ENCODE measurements around the gene CPLX1. TPM values are rescaled to one million over a fixed set of nuclear protein-coding genes. Genes with fewer than 3 reads are reported as not detected.

CPLX1 gene
- total RNA-seq, 1 donor from 2014 or later, result 1.1 TPM

DNA sequence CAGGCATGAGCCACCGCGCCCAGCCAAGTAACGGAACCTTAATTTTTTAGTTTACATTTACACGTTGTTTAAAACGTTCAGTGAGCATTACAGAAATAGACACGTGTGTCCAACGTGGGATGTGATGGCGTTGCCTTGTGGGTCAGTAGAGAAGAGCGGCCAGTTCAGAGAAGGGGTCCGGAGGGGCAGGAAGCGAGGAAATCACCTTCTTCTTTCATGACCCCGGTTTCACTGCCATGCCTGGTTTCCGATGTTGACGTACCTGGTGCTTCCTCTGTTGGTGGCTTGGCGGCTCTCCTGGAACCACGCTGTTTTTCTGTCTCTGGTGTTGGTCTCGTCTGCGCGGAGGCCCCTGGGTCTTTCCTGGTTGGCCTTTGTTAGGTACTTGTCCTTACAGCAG lies 77.5 kb downstream of the CPLX1 start:
- TF ChIP-seq, protein P1, sequence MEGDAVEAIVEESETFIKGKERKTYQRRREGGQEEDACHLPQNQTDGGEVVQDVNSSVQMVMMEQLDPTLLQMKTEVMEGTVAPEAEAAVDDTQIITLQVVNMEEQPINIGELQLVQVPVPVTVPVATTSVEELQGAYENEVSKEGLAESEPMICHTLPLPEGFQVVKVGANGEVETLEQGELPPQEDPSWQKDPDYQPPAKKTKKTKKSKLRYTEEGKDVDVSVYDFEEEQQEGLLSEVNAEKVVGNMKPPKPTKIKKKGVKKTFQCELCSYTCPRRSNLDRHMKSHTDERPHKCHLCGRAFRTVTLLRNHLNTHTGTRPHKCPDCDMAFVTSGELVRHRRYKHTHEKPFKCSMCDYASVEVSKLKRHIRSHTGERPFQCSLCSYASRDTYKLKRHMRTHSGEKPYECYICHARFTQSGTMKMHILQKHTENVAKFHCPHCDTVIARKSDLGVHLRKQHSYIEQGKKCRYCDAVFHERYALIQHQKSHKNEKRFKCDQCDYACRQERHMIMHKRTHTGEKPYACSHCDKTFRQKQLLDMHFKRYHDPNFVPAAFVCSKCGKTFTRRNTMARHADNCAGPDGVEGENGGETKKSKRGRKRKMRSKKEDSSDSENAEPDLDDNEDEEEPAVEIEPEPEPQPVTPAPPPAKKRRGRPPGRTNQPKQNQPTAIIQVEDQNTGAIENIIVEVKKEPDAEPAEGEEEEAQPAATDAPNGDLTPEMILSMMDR (IDR thresholded peaks at IDR 0.05), result no peak
- H3K27ac ChIP-seq, result no peak overlapping the region
- no peaks in the 10 kb centered on the region for H3K27me3 ChIP-seq
- H3K36me3 ChIP-seq, result peaks cover 30 to 68% of the 10 kb centered on the region in 2 donors
- H3K9me3 ChIP-seq, result peaks cover 0 to 61% of the 10 kb centered on the region in 2 donors
- no peak overlapping the region for H3K4me3 ChIP-seq
- intact Hi-C loops (cut with DNase I), result no loop called here
- DNase-seq (ENCODE audit: low spot score in 2 of 2), result no peak
- no peaks in the 10 kb centered on the region for H3K4me1 ChIP-seq

DNA sequence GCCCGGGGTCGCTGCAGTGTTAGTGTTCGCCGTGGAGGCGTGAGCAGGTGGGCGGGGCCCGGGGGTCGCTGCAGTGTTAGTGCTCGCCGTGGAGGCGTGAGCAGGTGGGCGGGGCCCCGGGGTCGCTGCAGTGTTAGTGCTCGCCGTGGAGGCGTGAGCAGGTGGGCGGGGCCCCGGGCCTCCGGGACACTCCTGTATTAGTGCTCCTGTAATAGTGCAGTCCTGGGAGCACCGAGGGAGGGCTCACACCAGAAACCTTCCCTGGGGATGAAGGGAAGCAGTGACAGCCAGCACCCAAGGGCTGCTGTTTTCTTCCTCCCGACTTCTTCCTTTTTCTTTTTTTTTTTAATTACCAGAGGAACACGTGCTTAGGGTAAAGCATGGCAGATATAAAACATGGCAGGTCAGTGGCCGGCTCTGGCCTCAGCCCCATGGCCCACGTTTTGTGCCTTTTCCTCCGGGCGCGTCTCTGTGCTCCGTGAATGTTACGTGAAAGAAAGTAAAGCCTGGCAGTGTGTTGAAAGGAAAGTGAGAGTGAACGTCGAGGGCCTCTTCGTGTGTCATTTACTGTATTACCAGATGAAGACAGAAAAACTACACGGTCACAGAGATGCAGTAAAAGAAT lies 78.3 kb downstream of the CPLX1 start:
- intact Hi-C loops (cut with DNase I), result no loop called here
- H3K36me3 ChIP-seq, result peaks cover 28 to 68% of the 10 kb centered on the region in 2 donors
- H3K27me3 ChIP-seq, result no peaks in the 10 kb centered on the region
- no peaks in the 10 kb centered on the region for H3K4me1 ChIP-seq
- DNase-seq (ENCODE audit: low spot score in 2 of 2), result no peak
- TF ChIP-seq, protein P1 (IDR thresholded peaks at IDR 0.05), result no peak
- peaks cover 0 to 61% of the 10 kb centered on the region in 2 donors for H3K9me3 ChIP-seq
- H3K4me3 ChIP-seq, result no peak overlapping the region
- no peak overlapping the region for H3K27ac ChIP-seq

DNA sequence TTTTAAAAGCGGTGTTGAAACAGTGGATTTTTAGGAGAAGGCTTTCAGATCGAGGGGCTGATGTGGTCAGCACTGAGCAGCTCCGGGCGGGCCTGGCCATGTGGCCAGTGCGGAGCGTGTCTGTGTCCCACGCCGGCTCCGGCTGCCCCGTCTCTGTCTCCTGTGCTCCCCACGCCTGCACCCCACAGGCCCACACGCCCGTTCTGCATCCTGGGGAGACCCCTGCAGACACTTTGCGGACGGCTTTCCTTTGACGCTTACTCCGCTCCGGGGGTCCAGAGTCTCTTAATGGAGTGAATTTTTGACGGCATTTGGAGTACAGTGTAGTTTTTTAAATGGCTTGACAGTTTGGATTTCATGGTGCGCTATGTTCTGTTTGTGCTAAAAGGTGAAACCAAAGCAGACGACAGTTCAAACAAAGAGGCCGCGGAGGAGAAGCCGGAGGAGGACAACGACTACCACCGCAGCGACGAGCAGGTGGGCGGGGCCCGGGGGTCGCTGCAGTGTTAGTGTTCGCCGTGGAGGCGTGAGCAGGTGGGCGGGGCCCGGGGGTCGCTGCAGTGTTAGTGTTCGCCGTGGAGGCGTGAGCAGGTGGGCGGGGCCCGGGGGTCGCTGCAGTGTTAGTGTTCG lies 81.6 kb downstream of the CPLX1 start:
- intact Hi-C loops (cut with DNase I), result no loop called here
- TF ChIP-seq, protein P1 (IDR thresholded peaks at IDR 0.05), result no peak
- peaks cover 13 to 67% of the 10 kb centered on the region in 2 donors for H3K36me3 ChIP-seq
- no peak overlapping the region for H3K27ac ChIP-seq
- no peak overlapping the region for H3K4me3 ChIP-seq
- H3K9me3 ChIP-seq, result peaks cover 0 to 48% of the 10 kb centered on the region in 2 donors
- H3K27me3 ChIP-seq, result no peaks in the 10 kb centered on the region
- DNase-seq (ENCODE audit: low spot score in 2 of 2), result no peak
- no peaks in the 10 kb centered on the region for H3K4me1 ChIP-seq

DNA sequence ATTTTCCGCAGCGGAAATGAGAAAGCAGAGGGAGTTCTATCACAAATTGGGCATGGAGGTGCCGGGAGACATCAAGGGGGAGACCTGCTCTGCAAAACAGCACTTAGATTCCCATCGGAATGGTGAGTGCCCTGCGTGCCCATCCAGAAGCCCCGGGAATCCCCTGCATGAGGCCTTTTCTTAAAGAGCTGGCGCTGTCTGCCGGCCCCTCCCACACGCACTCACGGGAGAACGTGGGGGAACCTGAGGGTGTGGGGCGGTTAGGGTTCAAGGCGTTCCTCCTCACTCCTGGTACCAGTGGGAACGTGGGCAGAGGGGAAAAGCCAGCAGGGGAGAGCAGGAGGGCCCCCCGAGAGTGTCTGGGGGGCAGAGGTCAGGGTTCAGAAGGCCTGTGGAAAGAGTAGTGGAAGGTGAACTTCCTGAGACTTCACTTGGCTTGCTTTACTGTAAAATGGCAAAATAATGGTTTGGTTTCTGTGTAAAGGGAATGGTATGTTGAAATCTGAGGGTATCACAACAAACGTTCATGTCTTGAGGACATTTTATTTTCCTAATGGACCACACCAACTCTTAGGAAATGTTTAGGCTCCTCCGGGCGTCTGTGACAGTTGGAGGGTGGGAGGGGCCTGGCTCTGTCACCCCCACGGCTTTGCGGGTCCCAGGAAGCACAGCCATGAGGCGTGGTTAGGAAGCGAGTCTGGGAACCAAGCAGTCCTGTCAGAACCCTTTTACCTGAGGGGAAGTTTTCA lies 82.3 kb downstream of the CPLX1 start:
- no peaks in the 10 kb centered on the region for H3K4me1 ChIP-seq
- DNase-seq (ENCODE audit: low spot score in 2 of 2), result no peak
- H3K9me3 ChIP-seq, result peaks cover 6 to 43% of the 10 kb centered on the region in 2 donors
- intact Hi-C loops (cut with DNase I), result no loop called here
- H3K4me3 ChIP-seq, result no peak overlapping the region
- TF ChIP-seq, protein P1 (IDR thresholded peaks at IDR 0.05), result no peak
- H3K27me3 ChIP-seq, result no peaks in the 10 kb centered on the region
- no peak overlapping the region for H3K27ac ChIP-seq
- H3K36me3 ChIP-seq, result peaks cover 19 to 67% of the 10 kb centered on the region in 2 donors

DNA sequence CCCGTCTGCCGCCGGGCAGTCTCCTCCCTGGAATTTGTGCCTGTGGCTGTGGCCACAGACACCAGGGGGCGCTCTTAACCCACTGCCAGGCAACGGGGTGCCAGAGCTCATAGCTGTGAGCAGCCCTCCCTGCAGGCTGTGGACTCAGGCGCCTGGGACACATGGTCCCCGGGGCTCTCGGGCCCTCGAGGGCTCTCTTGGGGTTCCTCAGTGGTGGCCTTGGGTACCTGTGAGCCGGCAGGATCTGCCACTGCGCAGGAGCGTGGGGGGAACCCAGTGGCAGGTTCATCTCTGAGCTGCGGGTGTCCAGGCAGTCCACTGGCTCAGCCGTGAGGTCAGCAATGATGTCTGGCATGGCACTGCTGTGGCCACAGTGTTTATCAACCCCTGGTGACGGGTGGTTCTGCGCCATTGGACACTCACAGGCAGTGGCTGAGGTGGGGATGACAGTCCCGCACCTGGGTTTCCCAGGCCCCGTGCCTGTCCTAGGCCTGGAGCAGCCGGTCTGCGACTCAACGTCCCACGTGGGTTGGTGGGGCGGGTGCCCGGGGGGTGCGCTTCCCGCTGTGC lies 83.1 kb downstream of the CPLX1 start:
- Histone ChIP-seq H3K27me3 (no peaks in the 10 kb centered on the region), H3K27ac (no peak overlapping the region), H3K36me3 (peaks cover 27 to 67% of the 10 kb centered on the region in 2 donors), H3K9me3 (peaks cover 9 to 37% of the 10 kb centered on the region in 2 donors), H3K4me1 (no peaks in the 10 kb centered on the region), H3K4me3 (no peak overlapping the region)
- TF ChIP-seq, protein P1 (IDR thresholded peaks at IDR 0.05), result peak; percentile 48 to 73 (median 64)
- intact Hi-C loops (cut with DNase I), result no loop called here
- no peak for DNase-seq (ENCODE audit: low spot score in 2 of 2)
